Measurements from ENCODE around the gene PTPRD. TPM values are rescaled to one million over a fixed set of nuclear protein-coding genes. Genes with fewer than 3 reads are reported as not detected.

Gene PTPRD
- total RNA-seq, 1 donor: 26.3 TPM

DNA sequence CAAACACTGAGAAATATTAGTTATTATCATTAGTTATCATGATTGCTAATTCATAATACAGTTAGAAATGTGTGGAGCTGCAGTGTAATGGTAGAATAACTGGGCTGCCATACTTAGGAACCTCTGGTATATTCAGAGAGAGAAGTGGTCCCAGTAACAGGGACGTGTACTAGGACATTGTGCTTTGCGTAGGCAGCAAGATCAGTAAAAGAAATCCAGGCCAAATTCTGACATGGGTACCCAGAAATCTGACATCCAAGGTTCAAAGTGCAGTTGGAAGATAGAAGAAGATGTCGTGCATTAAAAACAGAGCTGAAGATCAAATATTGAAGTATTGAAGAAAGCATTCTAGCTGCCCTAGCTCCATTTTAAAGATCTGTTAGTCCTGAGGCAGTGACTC, 1652.5 kb downstream of the PTPRD start:
- H3K4me3 ChIP-seq (ENCODE audit: low read depth, low read length): no peak overlapping the region
- TF ChIP-seq, protein P1, sequence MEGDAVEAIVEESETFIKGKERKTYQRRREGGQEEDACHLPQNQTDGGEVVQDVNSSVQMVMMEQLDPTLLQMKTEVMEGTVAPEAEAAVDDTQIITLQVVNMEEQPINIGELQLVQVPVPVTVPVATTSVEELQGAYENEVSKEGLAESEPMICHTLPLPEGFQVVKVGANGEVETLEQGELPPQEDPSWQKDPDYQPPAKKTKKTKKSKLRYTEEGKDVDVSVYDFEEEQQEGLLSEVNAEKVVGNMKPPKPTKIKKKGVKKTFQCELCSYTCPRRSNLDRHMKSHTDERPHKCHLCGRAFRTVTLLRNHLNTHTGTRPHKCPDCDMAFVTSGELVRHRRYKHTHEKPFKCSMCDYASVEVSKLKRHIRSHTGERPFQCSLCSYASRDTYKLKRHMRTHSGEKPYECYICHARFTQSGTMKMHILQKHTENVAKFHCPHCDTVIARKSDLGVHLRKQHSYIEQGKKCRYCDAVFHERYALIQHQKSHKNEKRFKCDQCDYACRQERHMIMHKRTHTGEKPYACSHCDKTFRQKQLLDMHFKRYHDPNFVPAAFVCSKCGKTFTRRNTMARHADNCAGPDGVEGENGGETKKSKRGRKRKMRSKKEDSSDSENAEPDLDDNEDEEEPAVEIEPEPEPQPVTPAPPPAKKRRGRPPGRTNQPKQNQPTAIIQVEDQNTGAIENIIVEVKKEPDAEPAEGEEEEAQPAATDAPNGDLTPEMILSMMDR (IDR thresholded peaks at IDR 0.05; ENCODE audit: insufficient read depth, low read depth, low read length): no peak
- DNase-seq (ENCODE audit: low read depth): no peak

DNA sequence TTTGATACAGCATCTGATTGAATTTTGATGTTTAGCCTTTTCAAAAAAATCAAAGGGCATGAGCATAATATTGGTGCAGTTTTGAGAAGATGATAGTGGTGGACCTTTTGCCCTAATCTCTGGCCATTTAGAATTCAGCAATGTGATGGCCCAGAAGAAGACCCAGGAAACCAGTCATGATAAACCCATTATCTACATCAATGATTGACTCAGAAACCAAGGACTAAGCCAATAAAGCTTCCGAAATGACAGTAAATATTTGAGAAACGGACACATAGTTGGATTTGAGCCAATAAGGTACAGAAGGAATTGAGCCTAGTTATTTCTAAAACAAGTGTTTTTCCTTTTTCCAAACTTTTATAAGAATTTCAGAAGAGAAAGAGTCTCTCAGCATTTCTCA, 1654.4 kb downstream of the PTPRD start:
- H3K4me3 ChIP-seq (ENCODE audit: low read depth, low read length): no peak overlapping the region
- no peak for DNase-seq (ENCODE audit: low read depth)

DNA sequence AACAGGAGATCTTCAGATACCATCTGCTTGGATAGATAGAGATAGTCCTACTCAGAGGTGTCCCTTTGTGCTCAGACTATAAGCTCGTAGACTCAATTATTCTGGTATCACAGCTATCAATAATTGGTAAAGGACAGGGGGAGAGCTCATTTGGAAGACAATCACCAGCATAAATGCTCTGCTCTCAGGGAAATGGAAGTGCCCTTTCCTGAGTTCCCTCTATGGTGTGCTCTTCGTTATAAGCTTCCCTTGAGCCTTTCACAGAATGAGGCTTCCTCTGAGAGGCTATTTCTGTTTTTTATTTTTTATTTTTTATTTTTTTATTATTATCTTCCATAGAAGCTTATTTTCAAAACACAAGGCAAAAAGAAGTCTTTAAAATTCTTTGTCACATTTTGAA, 1657.5 kb downstream of the PTPRD start:
- TF ChIP-seq, protein P1 (IDR thresholded peaks at IDR 0.05; ENCODE audit: insufficient read depth, low read depth, low read length): no peak
- H3K4me3 ChIP-seq (ENCODE audit: low read depth, low read length): no peak overlapping the region
- no peak for DNase-seq (ENCODE audit: low read depth)

More for the DNA sequence above, 1654.4 kb downstream of the PTPRD start:
- TF ChIP-seq, protein P1 (IDR thresholded peaks at IDR 0.05; ENCODE audit: insufficient read depth, low read depth, low read length): no peak

DNA sequence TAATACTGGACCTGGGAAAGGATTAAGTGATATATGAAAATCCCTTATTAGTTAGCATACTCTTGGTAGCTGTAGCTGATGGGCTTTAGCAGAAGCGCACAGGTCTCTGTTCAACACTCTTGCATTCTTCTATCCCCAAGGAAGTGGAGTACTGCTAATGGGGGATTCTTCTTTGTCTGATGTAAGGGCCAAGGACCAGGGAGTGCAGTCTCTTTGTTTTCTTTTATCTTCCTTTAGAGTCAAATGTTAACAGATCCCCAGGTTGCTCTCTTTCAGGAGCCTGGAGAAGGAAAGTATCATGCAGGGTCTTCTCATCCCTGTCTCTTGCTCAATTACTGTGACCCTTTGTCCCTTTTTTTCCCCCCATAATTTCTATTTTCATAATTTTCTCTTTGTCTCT, 1666.3 kb downstream of the PTPRD start:
- DNase-seq (ENCODE audit: low read depth): no peak
- TF ChIP-seq, protein P1 (IDR thresholded peaks at IDR 0.05; ENCODE audit: insufficient read depth, low read depth, low read length): no peak
- no peak overlapping the region for H3K4me3 ChIP-seq (ENCODE audit: low read depth, low read length)

DNA sequence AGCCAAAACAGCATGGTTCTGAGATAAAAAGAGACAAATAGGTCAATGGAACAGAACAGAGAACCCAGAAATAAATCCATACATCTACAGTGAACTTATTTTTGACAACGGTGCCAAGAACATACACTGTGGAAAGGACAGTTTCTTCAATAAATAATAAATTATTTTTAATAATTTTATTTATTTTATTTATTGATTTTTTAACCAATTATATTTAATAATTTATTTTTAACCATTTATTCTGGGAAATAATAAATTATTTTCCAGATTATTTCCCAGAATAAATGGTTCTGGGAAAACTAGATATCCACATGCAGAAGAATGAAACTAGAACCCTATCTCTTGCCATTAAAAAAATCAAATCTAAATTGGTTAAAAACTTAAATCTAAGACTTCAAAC, 1669.4 kb downstream of the PTPRD start:
- no peak overlapping the region for H3K4me3 ChIP-seq (ENCODE audit: low read depth, low read length)
- TF ChIP-seq, protein P1 (IDR thresholded peaks at IDR 0.05; ENCODE audit: insufficient read depth, low read depth, low read length): no peak
- no peak for DNase-seq (ENCODE audit: low read depth)

DNA sequence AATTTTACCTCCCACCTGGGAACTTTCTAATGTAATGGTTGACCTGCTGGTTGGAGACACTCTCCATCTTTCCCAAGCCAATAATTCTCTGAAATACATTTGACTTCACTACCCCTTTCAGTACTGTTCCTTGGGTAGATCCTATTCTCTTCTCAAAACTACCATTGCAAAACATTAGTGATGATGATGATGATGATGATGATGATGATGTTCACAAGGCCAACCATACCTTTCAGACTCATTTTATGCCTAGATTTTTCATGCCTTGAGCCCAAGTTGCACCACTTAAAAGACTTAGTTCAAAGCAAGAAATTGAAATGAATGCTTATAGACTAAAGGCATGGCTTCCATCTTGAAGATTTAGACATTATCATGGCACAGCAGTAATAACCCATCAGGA, 1672.2 kb downstream of the PTPRD start:
- TF ChIP-seq, protein P1 (IDR thresholded peaks at IDR 0.05; ENCODE audit: insufficient read depth, low read depth, low read length): no peak
- no peak overlapping the region for H3K4me3 ChIP-seq (ENCODE audit: low read depth, low read length)
- no peak for DNase-seq (ENCODE audit: low read depth)

DNA sequence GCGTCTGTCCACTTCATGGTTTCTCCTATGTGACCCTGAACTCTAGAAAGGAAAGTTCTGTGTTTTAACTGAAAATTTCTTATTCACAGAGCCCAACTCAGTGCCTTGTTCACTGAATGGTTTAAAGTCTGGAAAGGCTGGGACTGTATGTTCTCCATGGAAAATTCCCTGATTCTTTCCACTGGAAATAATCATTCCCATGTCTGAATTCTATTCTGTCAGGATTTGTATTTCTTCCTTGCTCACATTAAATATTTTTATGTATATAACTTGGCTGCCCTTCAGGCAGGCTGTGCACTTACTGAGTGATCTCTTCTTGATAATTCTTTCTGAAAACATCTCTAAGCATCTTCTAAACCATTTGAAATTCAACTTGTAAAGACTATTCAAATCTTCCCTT, 1686.3 kb downstream of the PTPRD start:
- H3K4me3 ChIP-seq (ENCODE audit: low read depth, low read length): no peak overlapping the region
- DNase-seq (ENCODE audit: low read depth): no peak
- TF ChIP-seq, protein P1 (IDR thresholded peaks at IDR 0.05; ENCODE audit: insufficient read depth, low read depth, low read length): no peak

Measured in fibroblast of villous mesenchyme (primary cell).